IPS-20b (cell line): ENCODE results near the gene RND2.

Experiments used
- H3K27ac ChIP-seq: one replicate; pipeline ENCODE4 v1.5.1; 2013; ENCODE audit warnings: low read length
- H3K27me3 ChIP-seq: 2 replicates; pipeline ENCODE4 v1.6.1; 2013; ENCODE audit warnings: mild to moderate bottlenecking, low read length, inconsistent platforms; ENCODE audit not compliant: insufficient read depth
- H3K36me3 ChIP-seq: 2 replicates; pipeline ENCODE4 v1.6.1; 2013; ENCODE audit warnings: low read depth, mild to moderate bottlenecking, inconsistent platforms, low read length, moderate library complexity; ENCODE audit not compliant: insufficient read depth
- H3K4me1 ChIP-seq: 2 replicates; pipeline ENCODE4 v1.6.1; 2013; ENCODE audit warnings: mild to moderate bottlenecking, control low read depth, inconsistent platforms, low read length, moderate library complexity; ENCODE audit not compliant: insufficient read depth
- H3K4me3 ChIP-seq: 2 replicates; pipeline ENCODE4 v1.5.1; 2013; ENCODE audit warnings: mild to moderate bottlenecking, low read length, inconsistent platforms
- H3K9ac ChIP-seq: 2 replicates; pipeline ENCODE4 v1.6.1; 2013; ENCODE audit warnings: low read depth, mild to moderate bottlenecking, inconsistent platforms, low read length, moderate library complexity
- H3K9me3 ChIP-seq: 2 replicates; pipeline ENCODE4 v1.6.1; 2013; ENCODE audit warnings: mild to moderate bottlenecking, low read depth, low read length, inconsistent platforms; ENCODE audit not compliant: insufficient read depth

Gene RND2

GRCh38 chr17:43011728-43012472 lies 13.1 kb upstream of the RND2 start:
- Histone ChIP-seq H3K27ac (no peak overlapping the region), H3K36me3 (peaks cover 21% of the 10 kb centered on the region), H3K4me1 (no peaks in the 10 kb centered on the region), H3K27me3 (no peaks in the 10 kb centered on the region), H3K9ac (no peak overlapping the region), H3K4me3 (no peak overlapping the region), H3K9me3 (no peaks in the 10 kb centered on the region)

- no peak overlapping the region for H3K4me3 ChIP-seq
- H3K27ac ChIP-seq: no peak overlapping the region
- no peak overlapping the region for H3K9ac ChIP-seq
- no peaks in the 10 kb centered on the region for H3K4me1 ChIP-seq
- H3K27me3 ChIP-seq: no peaks in the 10 kb centered on the region
- H3K36me3 ChIP-seq: peaks cover 28% of the 10 kb centered on the region
- H3K9me3 ChIP-seq: no peaks in the 10 kb centered on the region
These were observed 11.7 kb upstream of the RND2 start for GRCh38 chr17:43013296-43013695.

GRCh38 chr17:43014020-43014648 lies 10.9 kb upstream of the RND2 start:
- Histone ChIP-seq H3K27me3 (no peaks in the 10 kb centered on the region), H3K9ac (no peak overlapping the region), H3K27ac (no peak overlapping the region), H3K36me3 (peaks cover 36% of the 10 kb centered on the region), H3K4me3 (no peak overlapping the region), H3K9me3 (no peaks in the 10 kb centered on the region), H3K4me1 (no peaks in the 10 kb centered on the region)

GRCh38 chr17:43014649-43015542 lies 10.1 kb upstream of the RND2 start:
- no peak overlapping the region for H3K9ac ChIP-seq
- H3K36me3 ChIP-seq: peaks cover 37% of the 10 kb centered on the region
- H3K27me3 ChIP-seq: no peaks in the 10 kb centered on the region
- H3K27ac ChIP-seq: no peak overlapping the region
- peaks cover 3% of the 10 kb centered on the region for H3K4me1 ChIP-seq
- no peak overlapping the region for H3K4me3 ChIP-seq
- no peaks in the 10 kb centered on the region for H3K9me3 ChIP-seq

GRCh38 chr17:43015579-43015978 lies 9.5 kb upstream of the RND2 start:
- Histone ChIP-seq H3K36me3 (peaks cover 44% of the 10 kb centered on the region), H3K27ac (no peak overlapping the region), H3K4me1 (peaks cover 9% of the 10 kb centered on the region)

GRCh38 chr17:43016216-43016615 lies 8.8 kb upstream of the RND2 start:
- Histone ChIP-seq H3K27me3 (no peaks in the 10 kb centered on the region), H3K27ac (no peak overlapping the region), H3K9ac (no peak overlapping the region), H3K4me1 (peaks cover 12% of the 10 kb centered on the region), H3K9me3 (no peaks in the 10 kb centered on the region), H3K36me3 (peaks cover 44% of the 10 kb centered on the region), H3K4me3 (no peak overlapping the region)

More at GRCh38 chr17:43015579-43015978, 9.5 kb upstream of the RND2 start:
- no peaks in the 10 kb centered on the region for H3K9me3 ChIP-seq
- H3K9ac ChIP-seq: no peak overlapping the region
- no peak overlapping the region for H3K4me3 ChIP-seq
- no peaks in the 10 kb centered on the region for H3K27me3 ChIP-seq

- Histone ChIP-seq H3K4me3 (no peak overlapping the region), H3K9ac (no peak overlapping the region), H3K9me3 (no peaks in the 10 kb centered on the region), H3K36me3 (peaks cover 44% of the 10 kb centered on the region), H3K27ac (no peak overlapping the region), H3K27me3 (no peaks in the 10 kb centered on the region), H3K4me1 (peaks cover 12% of the 10 kb centered on the region)
These were observed 6.8 kb upstream of the RND2 start for GRCh38 chr17:43018008-43018853.

GRCh38 chr17:43018932-43019331 lies 6.1 kb upstream of the RND2 start:
- H3K27me3 ChIP-seq: no peaks in the 10 kb centered on the region
- H3K9me3 ChIP-seq: no peaks in the 10 kb centered on the region
- no peak overlapping the region for H3K4me3 ChIP-seq
- no peak overlapping the region for H3K9ac ChIP-seq
- peaks cover 44% of the 10 kb centered on the region for H3K36me3 ChIP-seq
- H3K27ac ChIP-seq: no peak overlapping the region
- peaks cover 12% of the 10 kb centered on the region for H3K4me1 ChIP-seq

GRCh38 chr17:43019418-43019817 lies 5.6 kb upstream of the RND2 start:
- H3K4me1 ChIP-seq: peaks cover 12% of the 10 kb centered on the region

GRCh38 chr17:43020030-43020621 lies 4.9 kb upstream of the RND2 start:
- H3K4me1 ChIP-seq: peaks cover 12% of the 10 kb centered on the region
- peaks cover 32% of the 10 kb centered on the region for H3K36me3 ChIP-seq
- H3K27me3 ChIP-seq: no peaks in the 10 kb centered on the region
- H3K27ac ChIP-seq: peak overlapping the region; percentile 46
- no peaks in the 10 kb centered on the region for H3K9me3 ChIP-seq
- peak overlapping the region; percentile 40 for H3K4me3 ChIP-seq
- H3K9ac ChIP-seq: peak overlapping the region; percentile 39; the same call in 1 of the 2 replicates

More at GRCh38 chr17:43019418-43019817, 5.6 kb upstream of the RND2 start:
- Histone ChIP-seq H3K36me3 (peaks cover 39% of the 10 kb centered on the region), H3K9me3 (no peaks in the 10 kb centered on the region), H3K27ac (no peak overlapping the region), H3K27me3 (no peaks in the 10 kb centered on the region), H3K4me3 (no peak overlapping the region), H3K9ac (peak overlapping the region; percentile 39; the same call in 1 of the 2 replicates)
